Stimulated activated naive CD8-positive, alpha-beta T cell treated with anti-CD3 and anti-CD28 coated beads, Interleukin-15, amount 100 ng/mL, for 72 hours (primary cell): ENCODE measurements around the gene KDM2B.
A peak's percentile ranks its signal among the peaks of the same experiment; 100 is the strongest.

Experiments
- ATAC-seq: fragments of 150-1000 bp; cut with Tn5 transposase; 2 replicates; pipeline ENCODE4 v1.10.0; 2021; ENCODE audit warnings: mild to moderate bottlenecking, moderate library complexity
- DNase-seq, 2 donors: peaks; one replicate each; pipeline ENCODE4 v3.0.0; 2021 to 2022
- H3K27ac Mint-ChIP-seq, 2 donors: one replicate each; pipeline ENCODE4 v1.8.0; 2022; ENCODE audit warnings: mild to moderate bottlenecking in 2 of 2, mixed read lengths in 2 of 2, moderate library complexity in 2 of 2
- H3K27me3 Mint-ChIP-seq: one replicate; pipeline ENCODE4 v1.8.0; 2022; ENCODE audit warnings: mixed read lengths
- H3K4me1 Mint-ChIP-seq: one replicate; pipeline ENCODE4 v1.8.0; 2022; ENCODE audit warnings: mild to moderate bottlenecking, mixed read lengths
- H3K4me3 Mint-ChIP-seq, 2 donors: one replicate each; pipeline ENCODE4 v1.8.0; 2022; ENCODE audit warnings: mild to moderate bottlenecking in 2 of 2, mixed read lengths in 2 of 2, moderate library complexity in 1 of 2
- H3K9me3 Mint-ChIP-seq, 2 donors: one replicate each; pipeline ENCODE4 v1.8.0; 2022; ENCODE audit warnings: mixed read lengths in 2 of 2

The KDM2B gene

GRCh38 chr12:121576851-121577391, 3.9 kb downstream of the KDM2B start:
- H3K4me3 Mint-ChIP-seq = peak overlapping the region; percentile 26 to 38
- peaks cover 27% of the 10 kb centered on the region for H3K4me1 Mint-ChIP-seq
- no peak for ATAC-seq
- H3K27me3 Mint-ChIP-seq = no peaks in the 10 kb centered on the region
- no peaks in the 10 kb centered on the region for H3K9me3 Mint-ChIP-seq
- DNase-seq = no peak
- no peak overlapping the region for H3K27ac Mint-ChIP-seq

GRCh38 chr12:121575952-121576625, 4.7 kb downstream of the KDM2B start:
- H3K27me3 Mint-ChIP-seq = no peaks in the 10 kb centered on the region
- DNase-seq (no peak), ATAC-seq (no peak)
- no peak overlapping the region for H3K4me3 Mint-ChIP-seq
- peaks cover 18% of the 10 kb centered on the region for H3K4me1 Mint-ChIP-seq
- peak overlapping the region in 1 of 2 donors; percentile 69 for H3K27ac Mint-ChIP-seq
- H3K9me3 Mint-ChIP-seq = no peaks in the 10 kb centered on the region

- ATAC-seq = no peak
- peaks cover 12% of the 10 kb centered on the region for H3K4me1 Mint-ChIP-seq
- H3K27ac Mint-ChIP-seq = peak overlapping the region in 1 of 2 donors; percentile 56
- no peaks in the 10 kb centered on the region for H3K9me3 Mint-ChIP-seq
- H3K4me3 Mint-ChIP-seq = no peak overlapping the region
- no peaks in the 10 kb centered on the region for H3K27me3 Mint-ChIP-seq
- no peak for DNase-seq
These were observed 5.8 kb downstream of the KDM2B start for GRCh38 chr12:121575051-121575450.

- Mint-ChIP-seq H3K4me1 (peaks cover 12% of the 10 kb centered on the region), H3K27me3 (no peaks in the 10 kb centered on the region), H3K9me3 (no peaks in the 10 kb centered on the region), H3K4me3 (no peak overlapping the region), H3K27ac (no peak overlapping the region)
- ATAC-seq = no peak
- no peak for DNase-seq
These were observed 6.8 kb downstream of the KDM2B start for GRCh38 chr12:121574025-121574424.

- Mint-ChIP-seq H3K27ac (no peak overlapping the region), H3K4me1 (peaks cover 5% of the 10 kb centered on the region), H3K4me3 (no peak overlapping the region)
These were observed 8.9 kb downstream of the KDM2B start for GRCh38 chr12:121571920-121572319.

GRCh38 chr12:121570467-121571283, 10.1 kb downstream of the KDM2B start:
- Mint-ChIP-seq H3K9me3 (no peaks in the 10 kb centered on the region), H3K27ac (no peak overlapping the region), H3K4me1 (peaks cover 5% of the 10 kb centered on the region), H3K4me3 (no peak overlapping the region), H3K27me3 (no peaks in the 10 kb centered on the region)
- ATAC-seq (no peak), DNase-seq (no peak)

More at GRCh38 chr12:121571920-121572319, 8.9 kb downstream of the KDM2B start:
- Mint-ChIP-seq H3K9me3 (no peaks in the 10 kb centered on the region), H3K27me3 (no peaks in the 10 kb centered on the region)
- DNase-seq (no peak), ATAC-seq (no peak)

GRCh38 chr12:121568971-121569751, 11.7 kb downstream of the KDM2B start:
- no peak overlapping the region for H3K4me3 Mint-ChIP-seq
- no peaks in the 10 kb centered on the region for H3K27me3 Mint-ChIP-seq
- H3K9me3 Mint-ChIP-seq = no peaks in the 10 kb centered on the region
- peaks cover 5% of the 10 kb centered on the region for H3K4me1 Mint-ChIP-seq
- no peak for ATAC-seq
- DNase-seq = no peak
- no peak overlapping the region for H3K27ac Mint-ChIP-seq

- ATAC-seq (no peak), DNase-seq (no peak)
- no peak overlapping the region for H3K27ac Mint-ChIP-seq
- no peak overlapping the region for H3K4me3 Mint-ChIP-seq
- no peaks in the 10 kb centered on the region for H3K9me3 Mint-ChIP-seq
- H3K27me3 Mint-ChIP-seq = no peaks in the 10 kb centered on the region
- H3K4me1 Mint-ChIP-seq = peaks cover 5% of the 10 kb centered on the region
These were observed 12.3 kb downstream of the KDM2B start for GRCh38 chr12:121568518-121568917.

- ATAC-seq = no peak
- Mint-ChIP-seq H3K4me1 (peaks cover 5% of the 10 kb centered on the region), H3K27ac (no peak overlapping the region), H3K9me3 (no peaks in the 10 kb centered on the region), H3K27me3 (no peaks in the 10 kb centered on the region), H3K4me3 (no peak overlapping the region)
- DNase-seq = no peak
These were observed 15.7 kb downstream of the KDM2B start for GRCh38 chr12:121565076-121565475.

GRCh38 chr12:121562488-121562887, 18.3 kb downstream of the KDM2B start:
- Mint-ChIP-seq H3K4me1 (peaks cover 17% of the 10 kb centered on the region), H3K9me3 (no peaks in the 10 kb centered on the region), H3K27me3 (no peaks in the 10 kb centered on the region), H3K4me3 (no peak overlapping the region), H3K27ac (no peak overlapping the region)
- ATAC-seq (no peak), DNase-seq (no peak)

- H3K4me1 Mint-ChIP-seq = peaks cover 13% of the 10 kb centered on the region
- no peak for ATAC-seq
- H3K9me3 Mint-ChIP-seq = no peaks in the 10 kb centered on the region
- DNase-seq = no peak
- H3K27ac Mint-ChIP-seq = no peak overlapping the region
- no peaks in the 10 kb centered on the region for H3K27me3 Mint-ChIP-seq
- no peak overlapping the region for H3K4me3 Mint-ChIP-seq
These were observed 19.8 kb downstream of the KDM2B start for GRCh38 chr12:121561009-121561395.

- ATAC-seq (no peak), DNase-seq (no peak)
- Mint-ChIP-seq H3K27me3 (no peaks in the 10 kb centered on the region), H3K9me3 (no peaks in the 10 kb centered on the region), H3K27ac (no peak overlapping the region), H3K4me3 (no peak overlapping the region), H3K4me1 (peaks cover 13% of the 10 kb centered on the region)
These were observed 20.3 kb downstream of the KDM2B start for GRCh38 chr12:121560392-121561008.

- DNase-seq (no peak), ATAC-seq (no peak)
- no peak overlapping the region for H3K4me3 Mint-ChIP-seq
- H3K27ac Mint-ChIP-seq = peak overlapping the region; percentile 31 to 80
- no peaks in the 10 kb centered on the region for H3K27me3 Mint-ChIP-seq
- H3K9me3 Mint-ChIP-seq = no peaks in the 10 kb centered on the region
- peaks cover 13% of the 10 kb centered on the region for H3K4me1 Mint-ChIP-seq
These were observed 21.9 kb downstream of the KDM2B start for GRCh38 chr12:121558956-121559355.

- H3K27me3 Mint-ChIP-seq = no peaks in the 10 kb centered on the region
- no peak for DNase-seq
- no peak overlapping the region for H3K4me3 Mint-ChIP-seq
- no peaks in the 10 kb centered on the region for H3K9me3 Mint-ChIP-seq
- no peak for ATAC-seq
- H3K27ac Mint-ChIP-seq = no peak overlapping the region
- peaks cover 19% of the 10 kb centered on the region for H3K4me1 Mint-ChIP-seq
These were observed 29.7 kb downstream of the KDM2B start for GRCh38 chr12:121550974-121551634.

GRCh38 chr12:121549075-121549474, 31.7 kb downstream of the KDM2B start:
- Mint-ChIP-seq H3K4me3 (no peak overlapping the region), H3K9me3 (no peaks in the 10 kb centered on the region), H3K27ac (peak overlapping the region in 1 of 2 donors; percentile 1), H3K4me1 (peaks cover 19% of the 10 kb centered on the region), H3K27me3 (no peaks in the 10 kb centered on the region)
- ATAC-seq = no peak
- DNase-seq = no peak
